Calu3 (cell line): ENCODE results near the gene SSTR4. TPM values are rescaled to one million over a fixed set of nuclear protein-coding genes. Genes with fewer than 3 reads are reported as not detected.

Experiments
- BruUV-seq: library from RNA; stranded (reverse); fragments of 400-500 nt; replicated peaks from 2 replicates; lab custom pipeline; 2021; lab: Mats Ljungman, UMichigan
- CTCF ChIA-PET: fragments of 300-600 bp; sonication (Branson Sonifier 250); formaldehyde crosslinking; loops from one replicate; lab custom pipeline; 2022; ENCODE audit warnings: antibody characterized with exemption; lab: Charles Lee
- DNase-seq: peaks from one replicate; pipeline ENCODE4 v3.0.0; 2022
- H3K27ac Mint-ChIP-seq: one replicate; pipeline ENCODE4 v1.8.0; 2022; ENCODE audit warnings: mixed read lengths; ENCODE audit not compliant: unreplicated experiment
- H3K27me3 Mint-ChIP-seq: one replicate; pipeline ENCODE4 v1.8.0; 2022; ENCODE audit warnings: mixed read lengths; ENCODE audit not compliant: unreplicated experiment
- H3K36me3 Mint-ChIP-seq: one replicate; pipeline ENCODE4 v1.8.0; 2022; ENCODE audit warnings: mild to moderate bottlenecking, moderate library complexity, mixed read lengths; ENCODE audit not compliant: insufficient read depth, unreplicated experiment
- H3K4me1 Mint-ChIP-seq: one replicate; pipeline ENCODE4 v1.8.0; 2022; ENCODE audit warnings: mild to moderate bottlenecking, low read depth, mixed read lengths; ENCODE audit not compliant: unreplicated experiment
- H3K4me3 Mint-ChIP-seq: one replicate; pipeline ENCODE4 v1.8.0; 2022; ENCODE audit warnings: mild to moderate bottlenecking, low read depth, moderate library complexity, mixed read lengths; ENCODE audit not compliant: unreplicated experiment
- H3K9me3 Mint-ChIP-seq: one replicate; pipeline ENCODE4 v1.8.0; 2022; ENCODE audit warnings: low read depth, mixed read lengths; ENCODE audit not compliant: unreplicated experiment
- intact Hi-C: fragments of 100-400 bp; cut with micrococcal nuclease; formaldehyde crosslinking; loops from one replicate; pipeline ENCODE4 v1.10.0; 2022; ENCODE audit not compliant: unreplicated experiment
- total RNA-seq: library from RNA; stranded (reverse); gene quantifications from 2 replicates; pipeline ENCODE4 v1.2.3, GENCODE V29; 2022
- TF ChIP-seq, protein P1 (sequence below): fragments of 200-600 bp; IDR thresholded peaks from one replicate; pipeline ENCODE4 v1.8.0; 2022; ENCODE audit warnings: antibody characterized with exemption; ENCODE audit not compliant: unreplicated experiment

The SSTR4 gene
- total RNA-seq, 1 experiment from 2014 or later, result not detected

DNA sequence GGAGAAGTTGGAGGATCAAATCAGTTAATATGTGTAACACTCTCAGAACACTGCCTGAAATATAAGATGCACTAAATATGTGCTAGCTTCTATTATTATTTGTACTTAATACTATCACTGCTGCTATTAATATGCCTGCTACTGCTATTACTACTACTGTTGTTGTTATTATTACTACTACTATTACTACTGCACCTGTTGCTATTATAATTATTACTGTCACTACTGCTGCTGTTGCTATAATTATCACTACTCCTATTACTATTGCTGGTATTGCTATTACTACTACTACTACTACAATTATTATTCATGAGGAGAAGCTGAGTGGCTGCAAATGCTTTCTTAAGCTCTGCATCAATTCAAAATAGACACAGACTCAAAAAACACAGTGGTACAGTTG is 16.7 kb upstream of the SSTR4 start:
- no TSS peak for BruUV-seq
- CTCF ChIA-PET, result no interaction called here
- intact Hi-C loops, result no loop called here

DNA sequence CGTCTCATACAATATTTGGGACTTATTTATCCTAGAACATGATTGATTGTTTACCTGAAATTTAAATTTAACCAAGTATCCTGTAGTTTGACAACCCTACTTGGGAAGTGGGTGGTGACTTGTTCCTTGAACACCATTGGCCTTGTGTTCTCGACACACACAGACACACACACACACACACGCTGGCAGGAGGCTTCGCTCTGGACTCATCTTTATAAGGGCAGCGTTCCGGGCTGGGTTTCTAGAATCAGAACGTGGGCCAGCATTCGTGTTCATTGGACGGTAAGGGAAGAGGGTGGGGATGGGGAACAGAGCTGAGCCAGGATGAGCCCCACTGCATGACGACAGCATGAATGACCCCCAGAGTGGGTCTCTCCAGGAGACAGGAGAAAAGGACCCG is 16.2 kb upstream of the SSTR4 start:
- no TSS peak for BruUV-seq
- Mint-ChIP-seq H3K27me3 (no peaks in the 10 kb centered on the region), H3K27ac (no peak overlapping the region), H3K36me3 (no peaks in the 10 kb centered on the region), H3K4me1 (no peaks in the 10 kb centered on the region), H3K9me3 (no peaks in the 10 kb centered on the region), H3K4me3 (no peak overlapping the region)
- no peak for DNase-seq
- intact Hi-C loops, result no loop called here
- TF ChIP-seq, protein P1, sequence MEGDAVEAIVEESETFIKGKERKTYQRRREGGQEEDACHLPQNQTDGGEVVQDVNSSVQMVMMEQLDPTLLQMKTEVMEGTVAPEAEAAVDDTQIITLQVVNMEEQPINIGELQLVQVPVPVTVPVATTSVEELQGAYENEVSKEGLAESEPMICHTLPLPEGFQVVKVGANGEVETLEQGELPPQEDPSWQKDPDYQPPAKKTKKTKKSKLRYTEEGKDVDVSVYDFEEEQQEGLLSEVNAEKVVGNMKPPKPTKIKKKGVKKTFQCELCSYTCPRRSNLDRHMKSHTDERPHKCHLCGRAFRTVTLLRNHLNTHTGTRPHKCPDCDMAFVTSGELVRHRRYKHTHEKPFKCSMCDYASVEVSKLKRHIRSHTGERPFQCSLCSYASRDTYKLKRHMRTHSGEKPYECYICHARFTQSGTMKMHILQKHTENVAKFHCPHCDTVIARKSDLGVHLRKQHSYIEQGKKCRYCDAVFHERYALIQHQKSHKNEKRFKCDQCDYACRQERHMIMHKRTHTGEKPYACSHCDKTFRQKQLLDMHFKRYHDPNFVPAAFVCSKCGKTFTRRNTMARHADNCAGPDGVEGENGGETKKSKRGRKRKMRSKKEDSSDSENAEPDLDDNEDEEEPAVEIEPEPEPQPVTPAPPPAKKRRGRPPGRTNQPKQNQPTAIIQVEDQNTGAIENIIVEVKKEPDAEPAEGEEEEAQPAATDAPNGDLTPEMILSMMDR, result no peak
- CTCF ChIA-PET, result no interaction called here

More for the DNA sequence above, 16.7 kb upstream of the SSTR4 start:
- Mint-ChIP-seq H3K4me1 (no peaks in the 10 kb centered on the region), H3K9me3 (no peaks in the 10 kb centered on the region), H3K27me3 (no peaks in the 10 kb centered on the region), H3K27ac (no peak overlapping the region), H3K36me3 (no peaks in the 10 kb centered on the region), H3K4me3 (no peak overlapping the region)
- no peak for DNase-seq
- TF ChIP-seq, protein P1, result no peak

DNA sequence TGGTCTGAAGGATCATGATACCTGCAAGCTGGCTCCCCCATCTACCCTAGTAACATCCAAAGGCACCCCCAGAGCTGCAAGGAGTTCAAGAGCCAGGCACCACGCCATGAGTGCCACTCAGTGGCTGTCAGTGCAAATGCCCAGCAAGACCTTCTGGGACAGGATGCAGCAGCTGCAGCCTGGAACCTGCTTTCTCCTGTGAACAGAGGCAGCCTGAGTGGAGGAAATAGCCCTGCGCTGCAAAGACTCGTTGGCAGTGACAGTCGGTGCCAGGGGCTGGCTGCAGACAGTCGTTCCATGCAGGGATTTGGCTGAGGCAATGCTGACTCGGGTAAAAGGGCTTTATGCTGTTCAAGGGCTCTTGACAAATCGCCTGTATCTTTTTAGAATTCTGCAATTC is 15.7 kb upstream of the SSTR4 start:
- Mint-ChIP-seq H3K4me1 (no peaks in the 10 kb centered on the region), H3K27ac (no peak overlapping the region), H3K9me3 (no peaks in the 10 kb centered on the region), H3K36me3 (no peaks in the 10 kb centered on the region), H3K27me3 (no peaks in the 10 kb centered on the region), H3K4me3 (no peak overlapping the region)
- no peak for DNase-seq
- CTCF ChIA-PET, result no interaction called here
- BruUV-seq, result no TSS peak
- intact Hi-C loops, result no loop called here
- TF ChIP-seq, protein P1, result no peak

DNA sequence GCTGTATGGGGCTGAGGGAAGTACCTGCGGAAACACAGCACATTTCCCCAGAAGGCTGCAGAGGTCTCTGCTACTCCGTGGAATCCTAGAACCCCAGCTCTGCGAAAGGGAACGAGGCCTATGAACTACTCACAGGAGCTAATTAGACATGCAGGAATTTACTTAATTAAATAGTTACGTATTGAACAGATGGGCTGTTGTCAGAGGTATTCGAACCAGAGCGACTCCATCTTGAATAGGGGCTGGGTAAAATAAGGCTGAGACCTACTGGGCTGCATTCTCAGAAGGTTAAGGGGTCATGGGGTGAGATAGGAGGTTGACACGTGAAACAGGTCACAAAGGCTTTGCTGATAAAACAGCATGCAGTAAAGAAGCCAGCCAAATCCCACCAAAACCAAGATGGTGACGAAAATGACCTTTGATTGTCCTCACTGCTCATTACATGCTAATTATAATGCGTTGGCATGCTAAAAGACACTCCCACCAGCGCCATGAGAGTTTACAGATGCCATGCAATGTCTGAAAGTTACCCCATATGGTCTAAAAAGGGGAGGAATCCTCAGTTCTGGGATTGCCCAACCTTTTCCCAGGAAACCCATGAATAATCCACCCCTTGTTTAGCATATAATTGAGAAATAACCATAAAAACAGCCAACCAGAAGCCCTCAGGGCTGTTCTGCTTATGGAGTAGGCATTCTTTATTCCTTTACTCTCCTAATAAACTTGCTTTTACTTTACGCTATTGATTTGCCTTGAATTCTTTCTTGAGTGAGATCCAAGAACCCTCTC is 14.7 kb upstream of the SSTR4 start:
- TF ChIP-seq, protein P1, result no peak
- Mint-ChIP-seq H3K36me3 (no peaks in the 10 kb centered on the region), H3K9me3 (no peaks in the 10 kb centered on the region), H3K27ac (no peak overlapping the region), H3K4me1 (no peaks in the 10 kb centered on the region), H3K27me3 (no peaks in the 10 kb centered on the region), H3K4me3 (no peak overlapping the region)
- intact Hi-C loops, result no loop called here
- no peak for DNase-seq
- CTCF ChIA-PET, result no interaction called here
- no TSS peak for BruUV-seq
